ENCODE data around the gene KNSTRN. TPM values are rescaled to one million over a fixed set of nuclear protein-coding genes. Genes with fewer than 3 reads are reported as not detected.

KNSTRN gene
- total and polyA plus RNA-seq, 2 donors (not counting 3 experiments of a cell fraction or from before 2014, with no cell fraction given) = 24.4 to 61.4 TPM

DNA sequence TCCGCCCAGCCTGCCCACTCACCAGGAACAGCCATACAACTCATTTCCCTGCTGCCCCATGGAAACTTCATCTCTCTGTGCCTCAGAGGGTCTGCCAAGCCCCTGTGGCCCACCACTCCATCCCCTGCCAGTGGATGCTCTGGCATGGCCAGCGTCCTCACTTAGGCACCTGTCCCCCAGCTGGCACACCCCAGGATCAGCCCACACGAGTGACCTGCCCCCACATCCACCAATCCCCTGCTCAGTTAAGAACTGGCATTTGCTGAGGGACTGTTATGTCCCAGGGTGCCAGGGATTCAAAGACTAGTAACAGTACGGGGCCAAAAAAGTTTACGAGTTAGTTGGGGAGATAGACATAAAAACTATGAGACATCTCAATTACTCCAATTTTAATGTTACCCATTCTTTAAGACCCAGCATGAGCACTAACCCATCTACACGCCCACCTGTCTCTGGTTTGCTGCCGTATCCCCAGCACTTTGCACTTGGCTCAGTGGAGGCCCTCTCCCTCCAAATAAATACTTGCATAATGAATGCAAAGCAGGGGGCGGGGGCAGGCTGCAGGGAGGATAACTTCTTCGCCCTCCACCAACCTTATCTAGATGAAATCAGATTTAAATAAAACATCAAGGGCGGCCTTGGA lies 46.7 kb downstream of the KNSTRN start:
- FAIRE-seq = no peak
- CTCF ChIA-PET = interaction anchor here (1.0 to 1.7 kb wide), 5 partner anchors 10 to 156 kb away, joined by 3 to 4 read pairs (median 4); partner anchors contain the start of gene BAHD1
- BruUV-seq (replicated peaks) = no TSS peak
- intact Hi-C loops (cut with micrococcal nuclease) = no loop called here
- Histone ChIP-seq H3K4me3 (replicated peaks in 1 of 3; ENCODE audit: insufficient read depth in 1 of 3, low read depth in 1 of 3, low read length in 3 of 3) (no peak overlapping the region), H3K9me3 (replicated peaks; ENCODE audit: control insufficient read depth, insufficient read depth, low read length) (no peaks in the 10 kb centered on the region), H3K27ac (ENCODE audit: insufficient read depth, low read depth, low read length) (no peak overlapping the region), H3K9me1 (replicated peaks; ENCODE audit: control insufficient read depth, extremely low read depth, insufficient read depth, low read length) (no peaks in the 10 kb centered on the region), H3K27me3 (ENCODE audit: control insufficient read depth in 2 of 2, insufficient read depth in 2 of 2, low read length in 2 of 2) (peaks cover 17 to 32% of the 10 kb centered on the region in 2 experiments), H2AFZ (ENCODE audit: low read depth, low read length) (no peak overlapping the region), H4K20me1 (replicated peaks; ENCODE audit: control insufficient read depth, extremely low read depth, insufficient read depth, low read length) (no peaks in the 10 kb centered on the region), H3K79me2 (ENCODE audit: control insufficient read depth, insufficient read depth, low read length) (no peaks in the 10 kb centered on the region), H3K9ac (replicated peaks; ENCODE audit: extremely low read depth, insufficient read depth, low read length) (no peak overlapping the region), H3K4me2 (ENCODE audit: insufficient read depth, low read length) (no peak overlapping the region), H3K36me3 (ENCODE audit: control insufficient read depth in 2 of 2, extremely low read depth in 1 of 2, insufficient read depth in 2 of 2, low read length in 2 of 2) (no peaks in the 10 kb centered on the region), H3K4me1 (ENCODE audit: control insufficient read depth, extremely low read depth, insufficient read depth, low read length) (no peaks in the 10 kb centered on the region)
- DNase-seq (ENCODE audit: low read depth, low spot score) = no peak
- POLR2A ChIA-PET = no interaction called here
- no peak for TF ChIP-seq JUN (IDR thresholded peaks at IDR 0.05; ENCODE audit: borderline replicate concordance, insufficient read depth, insufficient read length, low read depth)
- TF ChIP-seq, protein P1, sequence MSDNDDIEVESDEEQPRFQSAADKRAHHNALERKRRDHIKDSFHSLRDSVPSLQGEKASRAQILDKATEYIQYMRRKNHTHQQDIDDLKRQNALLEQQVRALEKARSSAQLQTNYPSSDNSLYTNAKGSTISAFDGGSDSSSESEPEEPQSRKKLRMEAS (IDR thresholded peaks at IDR 0.05; ENCODE audit: insufficient read depth, insufficient read length) = no peak
- no peak for TF ChIP-seq GATA2 (IDR thresholded peaks at IDR 0.05; ENCODE audit: insufficient read depth, insufficient read length, low read depth, low read length)
- TF ChIP-seq FOS (IDR thresholded peaks at IDR 0.05; ENCODE audit: borderline replicate concordance, insufficient read depth, low read length) = no peak
- no peak for TF ChIP-seq POLR2AphosphoS5 (IDR thresholded peaks at IDR 0.05; ENCODE audit: insufficient read depth, low read depth, low read length)
- no peak for TF ChIP-seq MYC (IDR thresholded peaks at IDR 0.05; ENCODE audit: low read depth, low read length)
- no peak for TF ChIP-seq EZH2 (IDR thresholded peaks at IDR 0.05; ENCODE audit: borderline replicate concordance, low read depth, low read length, severe bottlenecking)
- dilution Hi-C loops (cut with MboI; ENCODE audit: extremely low pct_ligation_motif_present, low sequenced_read_pairs) = no loop called here
